ENCODE measurements around the gene ZBTB2.
A peak's percentile ranks its signal among the peaks of the same experiment; 100 is the strongest.
"Not testable (repeated sequence)": the region's sequence is repeated elsewhere in the genome, so short reads cannot be mapped to it uniquely, and the experiment has no call there.

The ZBTB2 gene

DNA sequence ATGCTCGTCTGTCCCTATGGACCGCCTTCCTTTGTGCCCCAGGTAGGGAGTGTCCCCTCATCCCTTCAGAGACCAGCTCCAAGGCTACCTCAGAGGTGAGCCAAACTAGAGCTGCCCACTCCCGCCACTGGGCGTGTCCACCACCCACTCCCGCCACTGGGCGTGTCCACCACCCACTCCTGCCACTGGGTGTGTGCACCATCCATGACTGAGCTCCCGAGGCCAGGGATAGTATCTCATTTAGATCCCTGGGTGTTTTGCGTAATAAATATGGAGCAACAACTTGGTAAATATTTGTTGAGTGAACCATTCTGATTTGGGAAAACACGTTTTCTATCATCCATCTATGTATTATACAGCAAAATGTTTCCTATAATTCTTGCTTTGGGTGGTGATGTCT is 68.8 kb downstream of the ZBTB2 start:
- TF ChIP-seq, protein P1, sequence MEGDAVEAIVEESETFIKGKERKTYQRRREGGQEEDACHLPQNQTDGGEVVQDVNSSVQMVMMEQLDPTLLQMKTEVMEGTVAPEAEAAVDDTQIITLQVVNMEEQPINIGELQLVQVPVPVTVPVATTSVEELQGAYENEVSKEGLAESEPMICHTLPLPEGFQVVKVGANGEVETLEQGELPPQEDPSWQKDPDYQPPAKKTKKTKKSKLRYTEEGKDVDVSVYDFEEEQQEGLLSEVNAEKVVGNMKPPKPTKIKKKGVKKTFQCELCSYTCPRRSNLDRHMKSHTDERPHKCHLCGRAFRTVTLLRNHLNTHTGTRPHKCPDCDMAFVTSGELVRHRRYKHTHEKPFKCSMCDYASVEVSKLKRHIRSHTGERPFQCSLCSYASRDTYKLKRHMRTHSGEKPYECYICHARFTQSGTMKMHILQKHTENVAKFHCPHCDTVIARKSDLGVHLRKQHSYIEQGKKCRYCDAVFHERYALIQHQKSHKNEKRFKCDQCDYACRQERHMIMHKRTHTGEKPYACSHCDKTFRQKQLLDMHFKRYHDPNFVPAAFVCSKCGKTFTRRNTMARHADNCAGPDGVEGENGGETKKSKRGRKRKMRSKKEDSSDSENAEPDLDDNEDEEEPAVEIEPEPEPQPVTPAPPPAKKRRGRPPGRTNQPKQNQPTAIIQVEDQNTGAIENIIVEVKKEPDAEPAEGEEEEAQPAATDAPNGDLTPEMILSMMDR (IDR thresholded peaks at IDR 0.05) = no peak
- Histone ChIP-seq H3K27ac (no peak overlapping the region), H3K4me3 (no peak overlapping the region)
- DNase-seq (ENCODE audit: low spot score) = no peak

DNA sequence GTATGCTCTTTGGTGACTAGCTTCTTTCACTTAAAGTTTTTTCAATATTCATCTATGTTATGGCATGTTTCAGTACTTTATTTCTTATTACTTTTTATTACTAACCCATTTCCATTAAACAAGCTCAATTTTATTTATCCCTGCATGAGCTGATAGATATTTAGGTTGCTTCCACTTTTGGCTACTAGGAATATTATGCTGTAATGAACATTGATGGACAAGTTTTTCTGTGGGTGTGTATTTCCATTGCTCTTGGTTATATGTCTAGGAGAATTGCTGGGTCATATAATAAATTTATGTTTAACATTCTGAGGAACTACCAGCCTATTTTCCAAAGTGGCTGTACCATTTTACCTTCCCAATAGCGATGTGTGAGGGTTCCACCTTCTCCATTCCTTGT is 69.9 kb downstream of the ZBTB2 start:
- Histone ChIP-seq H3K4me3 (no peak overlapping the region), H3K27ac (no peak overlapping the region)
- DNase-seq (ENCODE audit: low spot score) = no peak
- TF ChIP-seq, protein P1 (IDR thresholded peaks at IDR 0.05) = no peak

DNA sequence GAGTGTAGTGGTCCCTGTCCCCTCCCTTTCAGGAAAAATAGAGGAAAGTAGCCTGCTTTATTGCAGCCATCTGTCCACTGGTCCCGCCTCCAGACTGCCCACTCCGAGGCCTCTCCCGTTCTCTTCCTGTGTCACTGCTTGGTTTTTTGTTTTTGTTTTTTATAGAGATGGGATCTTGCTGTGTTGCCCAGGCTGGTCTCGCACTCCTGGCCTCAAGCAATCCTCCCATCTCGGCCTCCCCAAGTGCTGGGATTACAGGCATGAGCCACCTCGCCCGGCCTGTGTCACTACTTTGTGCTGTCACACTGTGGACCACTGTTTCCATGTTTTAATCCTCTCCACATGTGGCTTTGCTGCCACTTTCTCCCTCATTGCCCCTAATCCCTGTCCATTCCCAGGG is 71.2 kb downstream of the ZBTB2 start:
- no peak for DNase-seq (ENCODE audit: low spot score)
- Histone ChIP-seq H3K4me3 (no peak overlapping the region), H3K27ac (no peak overlapping the region)

DNA sequence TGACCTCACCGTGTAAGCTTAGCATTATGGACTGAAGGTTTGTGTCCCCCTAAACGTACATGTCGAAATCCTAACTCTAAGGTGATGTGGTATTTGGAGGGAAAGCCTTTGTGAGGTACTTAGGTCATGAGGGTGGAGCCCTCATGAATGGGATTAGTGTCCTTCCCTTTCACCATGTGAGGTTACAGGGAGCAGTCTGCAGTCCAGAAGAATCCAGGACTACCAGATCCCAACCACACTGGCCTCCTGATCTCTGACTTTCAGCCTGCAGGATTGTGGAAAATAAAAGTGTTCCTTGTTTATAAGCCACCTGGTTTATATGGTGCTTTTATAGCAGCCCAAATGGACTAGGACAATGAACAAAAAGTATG is 73.4 kb downstream of the ZBTB2 start:
- Histone ChIP-seq H3K27ac (peak overlapping the region; percentile 9 to 32), H3K4me3 (no peak overlapping the region)
- DNase-seq (ENCODE audit: low spot score) = no peak
- TF ChIP-seq, protein P1 (IDR thresholded peaks at IDR 0.05) = no peak

More for the DNA sequence above, 71.2 kb downstream of the ZBTB2 start:
- TF ChIP-seq, protein P1 (IDR thresholded peaks at IDR 0.05) = no peak

DNA sequence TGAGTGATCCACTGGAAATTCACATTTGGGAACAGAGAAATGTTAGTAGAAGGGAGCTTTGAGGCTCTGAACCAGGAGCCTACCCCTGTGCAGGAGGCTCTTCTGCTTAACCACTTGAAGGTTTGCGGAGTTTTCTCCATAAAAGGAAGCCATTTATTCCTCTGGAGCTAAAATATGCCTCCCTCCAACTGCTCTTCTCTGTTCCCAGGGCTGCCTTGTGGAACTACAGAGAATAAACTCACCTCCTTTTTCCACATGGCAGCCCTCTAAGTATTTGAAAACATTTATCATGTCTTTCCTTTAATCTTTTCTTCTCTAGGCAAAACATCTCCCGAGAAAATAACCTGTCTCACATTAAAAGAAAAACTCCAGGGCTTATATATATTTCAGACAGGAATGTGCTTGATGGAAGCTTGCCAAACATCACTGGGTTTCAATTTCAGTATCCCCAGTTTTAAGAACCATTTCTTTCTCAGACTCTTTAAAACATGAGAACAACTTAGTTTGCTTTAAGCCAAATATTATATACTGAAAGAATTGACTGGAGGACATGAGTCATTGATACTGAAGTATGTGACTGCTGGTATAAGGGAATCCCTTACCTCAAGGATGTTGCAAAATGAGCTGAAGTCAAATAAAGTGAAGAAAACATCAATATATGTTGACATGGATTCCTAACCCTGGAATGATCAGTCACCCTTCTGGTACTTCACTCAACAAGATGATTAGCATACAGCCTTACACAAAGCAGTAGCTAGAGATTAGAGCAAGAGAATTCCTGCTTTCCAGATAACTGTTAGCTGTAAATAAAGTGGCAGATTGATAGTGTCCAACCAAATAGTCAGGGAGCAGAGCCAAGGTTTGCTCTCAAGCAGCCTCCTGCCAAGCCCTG is 74.0 kb downstream of the ZBTB2 start:
- no peak overlapping the region for H3K4me3 ChIP-seq
- peak overlapping the region; percentile 9 to 32 for H3K27ac ChIP-seq
- no peak for DNase-seq (ENCODE audit: low spot score)
- TF ChIP-seq, protein P1 (IDR thresholded peaks at IDR 0.05) = no peak

DNA sequence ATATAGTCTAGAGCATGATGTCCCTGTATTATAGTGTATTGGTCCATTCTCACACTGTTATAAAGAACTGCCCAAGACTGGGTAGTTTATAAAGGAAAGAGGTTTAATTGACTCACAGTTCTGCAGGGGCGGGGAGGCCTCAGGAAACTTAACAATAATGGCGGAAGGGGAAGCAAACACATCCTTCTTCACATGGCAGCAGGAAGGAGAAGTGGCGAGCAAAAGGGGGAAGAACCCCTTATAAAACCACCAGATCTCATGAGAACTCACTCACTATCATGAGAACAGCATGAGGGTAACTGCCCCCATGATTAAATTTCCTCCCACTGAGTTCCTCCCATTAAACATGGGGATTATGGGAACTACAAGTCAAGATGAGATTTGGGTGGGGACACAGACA is 75.7 kb downstream of the ZBTB2 start:
- H3K27ac ChIP-seq; H3K4me3 ChIP-seq; DNase-seq (ENCODE audit: low spot score): not testable (repeated sequence)

Data from coronary artery (tissue), 2 donors.